NB4 (cell line): Measurements from ENCODE around the gene ECT2.

Source experiments
- DNase-seq: peaks from one replicate; pipeline ENCODE4 v3.0.0; 2010; ENCODE audit warnings: low read depth
- H3K4me3 ChIP-seq: one replicate; pipeline ENCODE4 v1.5.1; 2011; ENCODE audit warnings: mild to moderate bottlenecking, low read depth, low read length, moderate library complexity
- MAX ChIP-seq: IDR thresholded peaks from 2 replicates; pipeline ENCODE4 v1.6.1; 2011; ENCODE audit warnings: low read depth, low read length
- MYC ChIP-seq: IDR thresholded peaks from 2 replicates; pipeline ENCODE4 v1.6.1; 2011; ENCODE audit warnings: low read depth, low read length
- POLR2A ChIP-seq: IDR thresholded peaks from 2 replicates; pipeline ENCODE4 v1.6.1; 2011; ENCODE audit warnings: mild to moderate bottlenecking; ENCODE audit not compliant: insufficient read length; ENCODE audit errors: extremely low read depth
- TF ChIP-seq, protein P1 (sequence below): IDR thresholded peaks from one replicate; pipeline ENCODE4 v1.5.1; 2012; ENCODE audit warnings: low read depth, low read length

The ECT2 gene

GRCh38 chr3:172726380-172726779 is 24.1 kb upstream of the ECT2 start:
- TF ChIP-seq POLR2A (no peak), MYC (no peak), MAX (no peak)
- TF ChIP-seq, protein P1, sequence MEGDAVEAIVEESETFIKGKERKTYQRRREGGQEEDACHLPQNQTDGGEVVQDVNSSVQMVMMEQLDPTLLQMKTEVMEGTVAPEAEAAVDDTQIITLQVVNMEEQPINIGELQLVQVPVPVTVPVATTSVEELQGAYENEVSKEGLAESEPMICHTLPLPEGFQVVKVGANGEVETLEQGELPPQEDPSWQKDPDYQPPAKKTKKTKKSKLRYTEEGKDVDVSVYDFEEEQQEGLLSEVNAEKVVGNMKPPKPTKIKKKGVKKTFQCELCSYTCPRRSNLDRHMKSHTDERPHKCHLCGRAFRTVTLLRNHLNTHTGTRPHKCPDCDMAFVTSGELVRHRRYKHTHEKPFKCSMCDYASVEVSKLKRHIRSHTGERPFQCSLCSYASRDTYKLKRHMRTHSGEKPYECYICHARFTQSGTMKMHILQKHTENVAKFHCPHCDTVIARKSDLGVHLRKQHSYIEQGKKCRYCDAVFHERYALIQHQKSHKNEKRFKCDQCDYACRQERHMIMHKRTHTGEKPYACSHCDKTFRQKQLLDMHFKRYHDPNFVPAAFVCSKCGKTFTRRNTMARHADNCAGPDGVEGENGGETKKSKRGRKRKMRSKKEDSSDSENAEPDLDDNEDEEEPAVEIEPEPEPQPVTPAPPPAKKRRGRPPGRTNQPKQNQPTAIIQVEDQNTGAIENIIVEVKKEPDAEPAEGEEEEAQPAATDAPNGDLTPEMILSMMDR = no peak
- DNase-seq = no peak
- H3K4me3 ChIP-seq = no peak overlapping the region

DNA sequence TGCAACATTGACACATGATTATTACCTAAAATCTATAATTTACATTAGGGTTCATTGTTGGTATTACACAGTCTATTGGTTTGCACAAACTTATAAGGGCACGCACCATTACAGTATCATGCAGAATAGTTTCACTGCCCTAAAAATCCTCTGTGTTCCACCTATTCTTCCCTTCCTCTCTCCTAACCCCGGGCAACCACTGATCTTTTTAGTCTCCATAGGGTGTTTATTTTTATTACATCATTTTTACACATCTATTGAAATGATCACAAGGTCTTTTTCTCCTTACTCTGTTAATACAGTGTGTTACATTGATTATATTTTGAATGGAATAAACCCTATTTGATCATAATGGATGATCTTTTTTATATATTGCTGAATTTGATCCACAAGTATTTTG is 15.5 kb upstream of the ECT2 start:
- TF ChIP-seq, protein P1 = no peak
- TF ChIP-seq MYC (no peak), MAX (no peak), POLR2A (no peak)
- no peak for DNase-seq
- no peak overlapping the region for H3K4me3 ChIP-seq

DNA sequence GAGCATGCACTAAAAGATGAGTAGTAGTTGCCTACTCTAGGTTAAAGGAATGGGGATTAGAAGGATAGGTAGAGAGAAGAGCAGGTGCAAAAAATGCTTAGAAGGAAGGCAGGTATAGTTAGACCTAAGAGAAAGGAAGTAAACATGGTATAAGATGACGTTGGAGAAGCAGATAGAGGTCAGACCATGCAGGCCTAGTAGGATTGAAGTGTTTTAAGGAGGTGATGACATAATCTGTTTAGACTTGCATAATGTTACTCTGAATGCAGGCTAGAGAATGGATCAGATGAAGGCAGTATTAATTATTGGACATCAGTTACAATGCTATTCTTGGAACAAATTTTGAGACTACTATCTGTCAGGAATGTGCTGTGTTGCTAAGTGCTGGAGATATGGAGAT is 11.1 kb upstream of the ECT2 start:
- TF ChIP-seq, protein P1 = no peak
- TF ChIP-seq MAX = no peak
- no peak for TF ChIP-seq POLR2A
- no peak for TF ChIP-seq MYC
- DNase-seq = no peak
- no peak overlapping the region for H3K4me3 ChIP-seq

DNA sequence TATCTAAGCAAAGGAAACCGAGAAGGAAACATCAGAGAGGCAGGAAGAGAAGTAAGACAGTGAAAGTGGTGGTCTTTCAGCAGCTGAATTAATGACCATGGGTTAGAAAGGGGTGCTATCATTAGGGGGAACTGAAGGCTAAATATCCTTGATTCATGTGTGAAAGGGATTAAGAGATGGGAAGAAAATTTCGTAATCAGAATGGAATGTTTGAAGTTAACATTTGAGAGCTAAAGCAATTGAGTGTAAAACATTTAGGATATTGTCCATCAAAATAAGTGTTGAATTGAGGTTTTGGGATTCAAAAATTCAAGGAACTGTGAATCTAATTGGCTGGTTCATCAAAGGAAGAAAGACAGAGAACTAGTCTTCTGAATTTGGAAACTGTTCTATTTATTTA is 4.1 kb upstream of the ECT2 start:
- no peak for DNase-seq
- no peak overlapping the region for H3K4me3 ChIP-seq
- TF ChIP-seq, protein P1 = no peak
- no peak for TF ChIP-seq MYC
- no peak for TF ChIP-seq POLR2A
- TF ChIP-seq MAX = no peak

- TF ChIP-seq MYC = no peak
- DNase-seq = no peak
- no peak overlapping the region for H3K4me3 ChIP-seq
These were observed 1.1 kb upstream of the ECT2 start for GRCh38 chr3:172749230-172749965.

GRCh38 chr3:172750069-172750367 is 508 bp upstream of the ECT2 start:
- DNase-seq = no peak
- peak overlapping the region; percentile 96 for H3K4me3 ChIP-seq
- TF ChIP-seq MYC (no peak), POLR2A (no peak), MAX (no peak)
- TF ChIP-seq, protein P1 = no peak
